ENCODE data around the gene TWSG1. TPM values are rescaled to one million over a fixed set of nuclear protein-coding genes. Genes with fewer than 3 reads are reported as not detected.

Gene TWSG1
- total RNA-seq, 2 donors from 2014 or later: 30.7 to 31.4 TPM

- WGBS, 2 experiments (ENCODE audit: insufficient coverage in 1 of 2, insufficient read length in 1 of 2): 93% methylated on average over 3 of the region's 3 CpGs; no CpG with 5 or more reads in 1 of the 2 experiments
- Histone ChIP-seq H3K27me3 (ENCODE audit: control insufficient read depth, insufficient read depth, low read length, poor library complexity, severe bottlenecking) (peaks cover 6% of the 10 kb centered on the region), H3K27ac (ENCODE audit: low read depth, low read length) (no peak overlapping the region), H3K4me3 (ENCODE audit: low read length) (no peak overlapping the region), H3K36me3 (ENCODE audit: control insufficient read depth, insufficient read depth, low read length) (no peaks in the 10 kb centered on the region), H3K4me1 (ENCODE audit: control insufficient read depth, insufficient read depth, low read length) (no peaks in the 10 kb centered on the region), H3K9me3 (ENCODE audit: control insufficient read depth, low read length) (peaks cover 18% of the 10 kb centered on the region), H3K9ac (ENCODE audit: extremely low read depth, low read length, poor library complexity, severe bottlenecking) (no peak overlapping the region)
- DNase-seq: no peak
- TF ChIP-seq CTCF (conservative IDR thresholded peaks at IDR 0.05): no peak
- peaks cover 30% of the 10 kb centered on the region for H3K27me3 Mint-ChIP-seq (ENCODE audit: insufficient read depth)
- no peaks in the 10 kb centered on the region for H3K36me3 Mint-ChIP-seq (ENCODE audit: low read depth)
- peaks cover 14% of the 10 kb centered on the region for H3K9me3 Mint-ChIP-seq
- peaks cover 3% of the 10 kb centered on the region for H3K4me1 Mint-ChIP-seq
- H3K4me3 Mint-ChIP-seq: no peak overlapping the region
- H3K27ac Mint-ChIP-seq: no peak overlapping the region
These were observed 4.2 kb upstream of the TWSG1 start for GRCh38 chr18:9330419-9330818.

GRCh38 chr18:9333441-9334328 is 888 bp upstream of the TWSG1 start:
- H3K36me3 Mint-ChIP-seq (ENCODE audit: low read depth): peaks cover 9% of the 10 kb centered on the region
- H3K9me3 ChIP-seq (ENCODE audit: control insufficient read depth, low read length): peaks cover 9% of the 10 kb centered on the region
- WGBS, 2 experiments (ENCODE audit: insufficient coverage in 1 of 2, insufficient read length in 1 of 2): 29 to 36% methylated on average over 36 to 52 of the region's 52 CpGs
- peaks cover 22% of the 10 kb centered on the region for H3K27me3 Mint-ChIP-seq (ENCODE audit: insufficient read depth)
- H3K9ac ChIP-seq (ENCODE audit: extremely low read depth, low read length, poor library complexity, severe bottlenecking): peak overlapping the region; percentile 78
- peak; percentile 84 for DNase-seq
- peak overlapping the region; percentile 71 for H3K4me3 Mint-ChIP-seq
- H3K4me1 Mint-ChIP-seq: peaks cover 6% of the 10 kb centered on the region
- H3K4me1 ChIP-seq (ENCODE audit: control insufficient read depth, insufficient read depth, low read length): no peaks in the 10 kb centered on the region
- TF ChIP-seq CTCF (conservative IDR thresholded peaks at IDR 0.05): no peak
- H3K36me3 ChIP-seq (ENCODE audit: control insufficient read depth, insufficient read depth, low read length): peaks cover 17% of the 10 kb centered on the region
- peak overlapping the region; percentile 92 for H3K4me3 ChIP-seq (ENCODE audit: low read length)
- peak overlapping the region; percentile 92 for H3K27ac Mint-ChIP-seq
- H3K27me3 ChIP-seq (ENCODE audit: control insufficient read depth, insufficient read depth, low read length, poor library complexity, severe bottlenecking): peaks cover 6% of the 10 kb centered on the region
- peaks cover 5% of the 10 kb centered on the region for H3K9me3 Mint-ChIP-seq
- peak overlapping the region; percentile 59 for H3K27ac ChIP-seq (ENCODE audit: low read depth, low read length)

GRCh38 chr18:9334973-9335696 is 562 bp downstream of the TWSG1 start:
- Mint-ChIP-seq H3K4me3 (peak overlapping the region; percentile 71), H3K36me3 (ENCODE audit: low read depth) (peaks cover 20% of the 10 kb centered on the region), H3K9me3 (no peaks in the 10 kb centered on the region), H3K27ac (no peak overlapping the region), H3K27me3 (ENCODE audit: insufficient read depth) (peaks cover 16% of the 10 kb centered on the region), H3K4me1 (peaks cover 6% of the 10 kb centered on the region)
- TF ChIP-seq CTCF (conservative IDR thresholded peaks at IDR 0.05): peak; percentile 53
- H3K4me3 ChIP-seq (ENCODE audit: low read length): peak overlapping the region; percentile 85
- 5 to 23% methylated on average over 12 to 55 of the region's 55 CpGs for WGBS, 2 experiments (ENCODE audit: insufficient coverage in 1 of 2, insufficient read length in 1 of 2)
- peaks cover 6% of the 10 kb centered on the region for H3K27me3 ChIP-seq (ENCODE audit: control insufficient read depth, insufficient read depth, low read length, poor library complexity, severe bottlenecking)
- peak overlapping the region; percentile 57 for H3K27ac ChIP-seq (ENCODE audit: low read depth, low read length)
- no peaks in the 10 kb centered on the region for H3K4me1 ChIP-seq (ENCODE audit: control insufficient read depth, insufficient read depth, low read length)
- DNase-seq: no peak
- peak overlapping the region; percentile 73 for H3K9ac ChIP-seq (ENCODE audit: extremely low read depth, low read length, poor library complexity, severe bottlenecking)
- peaks cover 22% of the 10 kb centered on the region for H3K36me3 ChIP-seq (ENCODE audit: control insufficient read depth, insufficient read depth, low read length)
- H3K9me3 ChIP-seq (ENCODE audit: control insufficient read depth, low read length): no peaks in the 10 kb centered on the region

All from endodermal cell (in vitro differentiated cells).